Stimulated activated memory B cell treated with anti-CD40 and anti-IgM and Interleukin-4, amounts not matched to agents 10 μg/mL and 1 μg/mL and 100 μg/mL, for 72 hours (primary cell): ENCODE measurements around the gene XPO1.

Source experiments
- ATAC-seq: fragments of 150-1000 bp; cut with Tn5 transposase; 2 replicates; pipeline ENCODE4 v1.10.0; 2021
- H3K27ac Mint-ChIP-seq: one replicate; pipeline ENCODE4 v1.8.0; 2022; ENCODE audit warnings: mild to moderate bottlenecking, mixed read lengths
- H3K27me3 Mint-ChIP-seq: one replicate; pipeline ENCODE4 v1.8.0; 2022; ENCODE audit warnings: mixed read lengths
- H3K36me3 Mint-ChIP-seq: one replicate; pipeline ENCODE4 v1.8.0; 2022; ENCODE audit warnings: mixed read lengths
- H3K4me1 Mint-ChIP-seq: one replicate; pipeline ENCODE4 v1.8.0; 2022; ENCODE audit warnings: mixed read lengths
- H3K4me3 Mint-ChIP-seq: one replicate; pipeline ENCODE4 v1.8.0; 2022; ENCODE audit warnings: mild to moderate bottlenecking, moderate library complexity, mixed read lengths
- H3K9me3 Mint-ChIP-seq: one replicate; pipeline ENCODE4 v1.8.0; 2022; ENCODE audit warnings: mixed read lengths

XPO1 gene

DNA sequence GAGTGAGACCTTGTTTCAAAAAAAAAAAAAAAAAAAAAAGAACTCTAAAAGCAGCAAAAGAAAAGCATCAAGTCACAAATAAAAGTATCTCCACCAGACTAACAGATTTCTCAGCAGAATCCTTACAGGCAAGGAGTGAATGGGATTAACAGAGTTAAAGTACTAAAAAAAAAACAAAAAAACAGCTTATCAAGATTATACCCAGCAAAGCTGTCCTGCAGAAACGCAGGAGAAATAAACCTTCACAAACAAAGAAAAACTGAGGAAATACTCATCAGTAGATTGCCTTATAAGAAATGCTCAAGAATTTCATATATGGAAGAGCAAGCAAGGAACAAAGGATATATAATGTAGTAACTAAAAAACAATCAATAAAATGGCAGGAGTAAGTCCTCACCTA is 102.9 kb downstream of the XPO1 start:
- Mint-ChIP-seq H3K9me3 (peaks cover 9% of the 10 kb centered on the region), H3K4me1 (peaks cover 78% of the 10 kb centered on the region), H3K36me3 (peaks cover 48% of the 10 kb centered on the region), H3K4me3 (no peak overlapping the region), H3K27me3 (no peaks in the 10 kb centered on the region), H3K27ac (peak overlapping the region; percentile 77)
- no peak for ATAC-seq

DNA sequence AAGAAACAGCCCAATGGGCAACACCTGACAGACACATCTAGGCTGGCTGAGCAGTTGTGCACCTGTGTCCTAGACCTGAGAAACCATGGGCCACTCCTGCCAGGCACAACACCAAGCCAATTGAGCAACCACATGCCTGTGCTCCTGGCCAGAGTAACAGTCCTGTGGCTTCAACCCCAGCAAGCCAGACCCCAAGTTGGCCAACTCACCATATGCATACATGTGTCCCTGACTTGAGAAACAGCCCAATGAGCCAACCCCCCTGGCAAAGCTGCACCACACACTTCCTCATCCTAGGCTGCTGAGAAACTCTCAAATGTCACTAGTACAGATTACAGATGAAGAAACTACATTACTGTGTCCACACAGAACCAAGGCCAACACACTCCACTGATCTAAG is 103.8 kb downstream of the XPO1 start:
- peaks cover 69% of the 10 kb centered on the region for H3K4me1 Mint-ChIP-seq
- peak; percentile 89 for ATAC-seq
- peaks cover 9% of the 10 kb centered on the region for H3K9me3 Mint-ChIP-seq
- peak overlapping the region; percentile 77 for H3K27ac Mint-ChIP-seq
- H3K27me3 Mint-ChIP-seq, result no peaks in the 10 kb centered on the region
- H3K4me3 Mint-ChIP-seq, result no peak overlapping the region
- H3K36me3 Mint-ChIP-seq, result peaks cover 45% of the 10 kb centered on the region

DNA sequence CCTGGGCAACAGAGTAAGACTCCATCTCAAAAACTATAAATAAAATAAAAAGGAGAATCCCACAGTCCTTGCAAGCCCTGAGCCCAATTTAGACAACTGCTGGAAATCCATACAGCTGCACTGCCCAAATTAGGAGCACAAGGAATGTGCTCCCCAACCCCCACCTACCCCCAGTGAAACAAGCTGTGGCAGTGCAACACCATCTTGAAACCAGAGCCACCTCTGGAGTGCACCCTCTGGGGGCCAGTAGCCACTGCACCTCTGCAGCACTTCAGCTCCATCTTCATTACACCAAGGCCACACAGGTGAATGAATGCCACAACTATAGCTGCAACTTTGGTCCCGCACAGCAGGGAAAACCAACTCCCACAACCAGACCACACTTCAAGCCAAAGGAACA is 104.5 kb downstream of the XPO1 start:
- Mint-ChIP-seq H3K36me3 (peaks cover 38% of the 10 kb centered on the region), H3K27ac (peak overlapping the region; percentile 77), H3K4me1 (peaks cover 63% of the 10 kb centered on the region), H3K4me3 (no peak overlapping the region), H3K9me3 (peaks cover 9% of the 10 kb centered on the region), H3K27me3 (no peaks in the 10 kb centered on the region)
- no peak for ATAC-seq

GRCh38 chr2:61432990-61433389 is 105.2 kb downstream of the XPO1 start:
- Mint-ChIP-seq H3K4me3 (no peak overlapping the region), H3K9me3 (peaks cover 9% of the 10 kb centered on the region), H3K4me1 (peaks cover 66% of the 10 kb centered on the region), H3K27me3 (no peaks in the 10 kb centered on the region), H3K36me3 (peaks cover 32% of the 10 kb centered on the region), H3K27ac (peak overlapping the region; percentile 61)
- ATAC-seq, result no peak

DNA sequence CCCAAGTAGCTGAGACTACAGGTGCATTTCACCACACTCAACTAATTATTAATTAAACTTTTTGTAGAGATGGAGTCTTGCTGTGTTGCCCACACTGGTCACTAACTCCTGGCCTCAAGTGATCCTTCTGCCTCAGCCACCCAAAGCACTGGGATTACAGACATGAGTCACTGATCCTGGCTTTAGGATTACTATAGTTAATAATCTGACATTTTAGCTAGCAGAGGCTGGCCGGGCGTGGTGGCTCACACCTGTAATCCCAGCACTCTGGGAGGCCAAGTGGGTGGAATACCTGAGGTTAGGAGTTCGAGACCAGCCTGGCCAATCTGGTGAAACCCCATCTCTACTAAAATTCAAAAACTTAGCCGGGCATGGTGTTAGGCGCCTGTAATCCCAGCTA is 106.8 kb downstream of the XPO1 start:
- peaks cover 70% of the 10 kb centered on the region for H3K4me1 Mint-ChIP-seq
- no peak for ATAC-seq
- H3K27ac Mint-ChIP-seq, result peak overlapping the region; percentile 77
- H3K9me3 Mint-ChIP-seq, result peaks cover 3% of the 10 kb centered on the region
- H3K36me3 Mint-ChIP-seq, result peaks cover 15% of the 10 kb centered on the region
- H3K27me3 Mint-ChIP-seq, result no peaks in the 10 kb centered on the region
- H3K4me3 Mint-ChIP-seq, result no peak overlapping the region
